ENCODE data around the gene FOXL3.
A peak's percentile ranks its signal among the peaks of the same experiment; 100 is the strongest.

The FOXL3 gene

GRCh38 chr7:318476-318875 lies 28.5 kb downstream of the FOXL3 start:
- TF ChIP-seq CTCF (IDR thresholded peaks at IDR 0.05): no peak
- peaks cover 0 to 33% of the 10 kb centered on the region in 2 donors for H3K27me3 ChIP-seq
- H3K4me3 ChIP-seq: no peak overlapping the region
- H3K36me3 ChIP-seq: no peaks in the 10 kb centered on the region
- H3K9me3 ChIP-seq: peaks cover 0 to 12% (median 0%) of the 10 kb centered on the region in 3 donors
- no peak for DNase-seq
- H3K4me1 ChIP-seq: peaks cover 0 to 15% (median 2%) of the 10 kb centered on the region in 4 donors
- H3K27ac ChIP-seq: no peak overlapping the region
- intact Hi-C loops (cut with DNase I; ENCODE audit: low total_unique reads): no loop called here

DNA sequence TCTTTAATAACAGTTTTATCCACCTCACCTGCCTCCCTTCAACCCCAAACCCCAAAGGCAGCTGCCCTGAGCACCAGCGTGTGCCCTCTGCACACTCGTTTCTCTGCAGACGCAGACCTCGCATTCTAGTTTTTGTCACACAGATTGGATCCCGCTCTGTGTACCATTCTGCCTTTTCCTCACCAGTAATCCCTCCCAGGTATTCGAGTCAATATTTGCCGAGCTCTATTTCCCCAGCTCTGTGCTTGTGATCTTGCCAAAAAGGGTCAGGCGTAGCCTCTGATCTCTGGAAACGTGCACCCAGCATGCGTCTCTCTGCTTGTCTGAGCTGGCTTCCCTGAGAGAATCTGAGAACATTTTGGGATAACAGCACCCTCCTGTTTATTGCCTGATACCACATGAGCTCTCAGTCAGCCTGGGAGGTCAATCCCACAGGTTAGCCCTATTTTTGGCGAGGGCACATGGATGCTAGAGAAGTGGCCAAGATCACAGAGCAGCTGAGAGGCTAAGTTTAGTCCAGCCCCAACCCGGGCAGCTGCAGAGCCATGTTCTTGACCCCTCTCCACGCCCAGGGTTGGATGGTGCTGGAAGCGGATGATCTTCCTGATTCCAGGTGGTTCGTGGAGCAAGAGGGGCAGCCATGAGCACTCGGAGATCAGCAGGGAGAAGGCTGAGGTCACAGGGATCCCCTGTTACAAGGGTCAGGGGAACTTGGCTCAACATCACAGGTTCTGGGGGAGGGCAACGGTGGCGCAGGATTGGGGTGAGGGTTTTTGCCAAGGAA lies 29.1 kb downstream of the FOXL3 start:
- Histone ChIP-seq H3K4me1 (peaks cover 0 to 15% (median 2%) of the 10 kb centered on the region in 4 donors), H3K36me3 (no peaks in the 10 kb centered on the region), H3K27me3 (peaks cover 0 to 33% of the 10 kb centered on the region in 2 donors), H3K27ac (no peak overlapping the region), H3K4me3 (no peak overlapping the region), H3K9me3 (peaks cover 0 to 12% (median 0%) of the 10 kb centered on the region in 3 donors)
- DNase-seq: no peak
- TF ChIP-seq CTCF (IDR thresholded peaks at IDR 0.05): no peak
- intact Hi-C loops (cut with DNase I; ENCODE audit: low total_unique reads): no loop called here

DNA sequence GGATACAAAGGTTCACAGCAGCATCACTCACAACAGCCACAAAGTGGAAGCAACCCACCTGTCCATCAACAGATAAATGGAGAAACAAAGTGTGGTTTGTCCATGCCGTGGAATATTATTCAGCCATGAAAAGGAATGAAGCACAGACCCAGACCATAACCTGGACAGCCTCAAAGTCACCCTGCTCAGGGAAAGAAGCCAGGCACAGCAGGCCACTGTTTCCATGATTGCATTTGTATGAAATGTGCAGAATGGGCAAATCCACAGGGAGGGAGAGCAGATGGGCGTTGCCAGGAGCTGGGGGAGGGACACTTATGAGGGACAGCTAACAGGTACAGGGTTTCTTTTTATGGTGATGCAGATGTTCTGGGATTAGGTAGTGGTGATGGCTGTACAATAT lies 30.3 kb downstream of the FOXL3 start:
- peaks cover 0 to 33% of the 10 kb centered on the region in 2 donors for H3K27me3 ChIP-seq
- H3K9me3 ChIP-seq: peaks cover 0 to 12% (median 0%) of the 10 kb centered on the region in 3 donors
- DNase-seq: no peak
- peaks cover 0 to 15% (median 2%) of the 10 kb centered on the region in 4 donors for H3K4me1 ChIP-seq
- intact Hi-C loops (cut with DNase I; ENCODE audit: low total_unique reads): no loop called here
- H3K27ac ChIP-seq: no peak overlapping the region
- no peak overlapping the region for H3K4me3 ChIP-seq
- no peak for TF ChIP-seq CTCF (IDR thresholded peaks at IDR 0.05)
- H3K36me3 ChIP-seq: no peaks in the 10 kb centered on the region

- Histone ChIP-seq H3K36me3 (no peaks in the 10 kb centered on the region), H3K27ac (no peak overlapping the region), H3K27me3 (peaks cover 0 to 33% of the 10 kb centered on the region in 2 donors), H3K4me1 (peaks cover 0 to 15% (median 2%) of the 10 kb centered on the region in 4 donors), H3K4me3 (no peak overlapping the region), H3K9me3 (peaks cover 0 to 7% (median 0%) of the 10 kb centered on the region in 3 donors)
- intact Hi-C loops (cut with DNase I; ENCODE audit: low total_unique reads): loop anchor here (2.0 kb wide), 1 partner anchor 453 kb away; no protein-coding TSS in a partner anchor
- DNase-seq: peak in 1 of 2 donors; percentile 46
- TF ChIP-seq CTCF (IDR thresholded peaks at IDR 0.05): peak; percentile 92 to 95
Observed at GRCh38 chr7:322111-322671, 32.2 kb downstream of the FOXL3 start.

- TF ChIP-seq CTCF (IDR thresholded peaks at IDR 0.05): no peak
- Histone ChIP-seq H3K4me3 (no peak overlapping the region), H3K9me3 (peaks cover 0 to 7% (median 0%) of the 10 kb centered on the region in 3 donors), H3K27me3 (peaks cover 0 to 30% of the 10 kb centered on the region in 2 donors), H3K27ac (no peak overlapping the region), H3K36me3 (no peaks in the 10 kb centered on the region), H3K4me1 (peaks cover 0 to 15% (median 2%) of the 10 kb centered on the region in 4 donors)
- no peak for DNase-seq
- intact Hi-C loops (cut with DNase I; ENCODE audit: low total_unique reads): loop anchor here (2.0 kb wide), 1 partner anchor 452 kb away; no protein-coding TSS in a partner anchor
Observed at GRCh38 chr7:322708-323111, 32.7 kb downstream of the FOXL3 start.

Measured in tibial artery (tissue), 4 donors.